K562 (cell line): ENCODE measurements around the gene TMEM101.

ENCODE experiments used
- POLR2A ChIP-seq: fragments of 450-650 bp; conservative IDR thresholded peaks from 2 replicates; pipeline ENCODE4 v1.6.1; 2016
- STAT6 ChIP-seq: sonication (generic); formaldehyde crosslinking; IDR thresholded peaks from 2 replicates; pipeline ENCODE4 v1.8.1; 2023; ENCODE audit warnings: mild to moderate bottlenecking, missing genetic modification reagents
- TF ChIP-seq, protein P1 (sequence below), 3 experiments: IDR thresholded peaks in 2 of 3; conservative IDR thresholded peaks in 1 of 3; 2 replicates each; pipeline ENCODE4 v1.5.1; 2011 to 2012; ENCODE audit warnings: low read length in 3 of 3, mild to moderate bottlenecking in 3 of 3, control low read depth in 2 of 3, improper control_type of control experiment in 1 of 3, inconsistent platforms in 1 of 3, low read depth in 1 of 3, mixed read lengths in 1 of 3, moderate library complexity in 1 of 3; ENCODE audit not compliant: insufficient read depth in 2 of 3

GRCh38 chr17:43979671-43980070 lies 35.1 kb downstream of the TMEM101 start:
- TF ChIP-seq, protein P1, sequence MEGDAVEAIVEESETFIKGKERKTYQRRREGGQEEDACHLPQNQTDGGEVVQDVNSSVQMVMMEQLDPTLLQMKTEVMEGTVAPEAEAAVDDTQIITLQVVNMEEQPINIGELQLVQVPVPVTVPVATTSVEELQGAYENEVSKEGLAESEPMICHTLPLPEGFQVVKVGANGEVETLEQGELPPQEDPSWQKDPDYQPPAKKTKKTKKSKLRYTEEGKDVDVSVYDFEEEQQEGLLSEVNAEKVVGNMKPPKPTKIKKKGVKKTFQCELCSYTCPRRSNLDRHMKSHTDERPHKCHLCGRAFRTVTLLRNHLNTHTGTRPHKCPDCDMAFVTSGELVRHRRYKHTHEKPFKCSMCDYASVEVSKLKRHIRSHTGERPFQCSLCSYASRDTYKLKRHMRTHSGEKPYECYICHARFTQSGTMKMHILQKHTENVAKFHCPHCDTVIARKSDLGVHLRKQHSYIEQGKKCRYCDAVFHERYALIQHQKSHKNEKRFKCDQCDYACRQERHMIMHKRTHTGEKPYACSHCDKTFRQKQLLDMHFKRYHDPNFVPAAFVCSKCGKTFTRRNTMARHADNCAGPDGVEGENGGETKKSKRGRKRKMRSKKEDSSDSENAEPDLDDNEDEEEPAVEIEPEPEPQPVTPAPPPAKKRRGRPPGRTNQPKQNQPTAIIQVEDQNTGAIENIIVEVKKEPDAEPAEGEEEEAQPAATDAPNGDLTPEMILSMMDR (IDR thresholded peaks at IDR 0.05 in 2 of 3, conservative IDR thresholded peaks at IDR 0.05 in 1 of 3; ENCODE audit: insufficient read depth in 2 of 3, low read depth in 1 of 3, low read length in 3 of 3), result no peak
- no peak for TF ChIP-seq POLR2A
- TF ChIP-seq STAT6 (CRISPR knock-in tag), result no peak
